A549 (cell line): Measurements from ENCODE around the gene PSMD2. TPM values are rescaled to one million over a fixed set of nuclear protein-coding genes. Genes with fewer than 3 reads are reported as not detected.

Experiments used
- ATAC-seq, 2 experiments: fragments of 200-7000 bp in 1 of 2; fragments of >200 bp in 1 of 2; cut with Nextera tagmentation in 1 of 2; cut with Tn5 transposase in 1 of 2; 3 replicates each; pipeline versions ENCODE4 v1.8.0 to v1.9.1; 2018 to 2020; ENCODE audit warnings: mild to moderate bottlenecking in 1 of 2, moderate library complexity in 1 of 2
- CTCF ChIA-PET: fragments of 300-600 bp; sonication (Branson Sonifier 250); formaldehyde crosslinking; extraction: SDS; loops from one replicate; lab custom pipeline; 2021; ENCODE audit warnings: antibody characterized with exemption, inconsistent platforms; lab: Yijun Ruan, JAX
- POLR2A ChIA-PET: fragments of 350-600 bp; formaldehyde crosslinking; extraction: SDS; loops from one replicate; lab custom pipeline; 2021; ENCODE audit warnings: antibody characterized with exemption, inconsistent platforms; lab: Yijun Ruan, JAX
- DNase-seq, 2 experiments: peaks; one replicate each; pipeline versions ENCODE4 v3.0.0 to v3.0.0-alpha.2; 2011 to 2016; ENCODE audit warnings: low read depth in 1 of 2, low spot score in 1 of 2
- FAIRE-seq: peaks from 2 replicates; lab custom pipeline; 2011; peaks lifted over from hg19 to GRCh38; lab: Jason Lieb, UNC
- H3K27ac ChIP-seq, 2 experiments: fragments of >200 bp; sonication (Bioruptor Twin); formaldehyde crosslinking; 3 replicates each; pipeline ENCODE4 v1.5.1; 2016 to 2017
- H3K4me1 ChIP-seq: fragments of >200 bp; sonication (Bioruptor Twin); formaldehyde crosslinking; 3 replicates; pipeline ENCODE4 v1.6.1; 2016
- H3K4me2 ChIP-seq: fragments of >200 bp; sonication (Bioruptor Twin); formaldehyde crosslinking; 3 replicates; pipeline ENCODE4 v1.6.1; 2016
- H3K4me3 ChIP-seq: fragments of >200 bp; sonication (Bioruptor Twin); formaldehyde crosslinking; 3 replicates; pipeline ENCODE4 v1.5.1; 2016
- H3K9me3 ChIP-seq: fragments of >200 bp; sonication (Bioruptor Twin); formaldehyde crosslinking; 3 replicates; pipeline ENCODE4 v1.6.1; 2016
- CBX2 ChIP-seq: fragments of 200-600 bp; sonication (generic); IDR thresholded peaks from 2 replicates; pipeline ENCODE4 v1.6.1; 2016; ENCODE audit warnings: low read depth, mild to moderate bottlenecking, borderline replicate concordance
- CEBPB ChIP-seq, 2 experiments: fragments of >200 bp in 1 of 2; sonication (Bioruptor Twin) in 1 of 2; formaldehyde crosslinking in 1 of 2; IDR thresholded peaks; 2 replicates each; pipeline ENCODE4 v1.6.1; 2012 to 2016
- CHD2 ChIP-seq: fragments of 150-350 bp; IDR thresholded peaks from 2 replicates; pipeline ENCODE4 v1.6.1; 2014; ENCODE audit warnings: low read length; ENCODE audit not compliant: partially characterized antibody
- FOSB ChIP-seq: fragments of 250-450 bp; sonication (Bioruptor Pico); IDR thresholded peaks from 2 replicates; pipeline ENCODE4 v1.5.0; 2020; ENCODE audit warnings: mild to moderate bottlenecking, moderate library complexity
- FOXS1 ChIP-seq: fragments of 250-450 bp; sonication (Bioruptor Pico); IDR thresholded peaks from 2 replicates; pipeline ENCODE4 v1.5.0; 2020; ENCODE audit warnings: mild to moderate bottlenecking, moderate library complexity
- GATA3 ChIP-seq: IDR thresholded peaks from 2 replicates; pipeline ENCODE4 v1.6.1; 2012; ENCODE audit warnings: borderline replicate concordance
- HDAC2 ChIP-seq: fragments of 200-600 bp; sonication (generic); IDR thresholded peaks from 2 replicates; pipeline ENCODE4 v1.6.1; 2016
- HOXA7 ChIP-seq: fragments of 250-450 bp; sonication (Bioruptor Pico); IDR thresholded peaks from 2 replicates; pipeline ENCODE4 v1.5.0; 2020; ENCODE audit warnings: mild to moderate bottlenecking, moderate library complexity
- JUN ChIP-seq, 2 experiments: fragments of >200 bp; sonication (Bioruptor Twin); formaldehyde crosslinking; IDR thresholded peaks; 2 replicates in 1 of 2; 3 replicates in 1 of 2; pipeline ENCODE4 v1.6.1; 2016 to 2017
- MAZ ChIP-seq: fragments of 150-350 bp; IDR thresholded peaks from 2 replicates; pipeline ENCODE4 v1.6.1; 2014; ENCODE audit warnings: antibody characterized with exemption, low read depth, low read length, borderline replicate concordance
- NR3C1 ChIP-seq: fragments of >200 bp; sonication (Bioruptor Twin); formaldehyde crosslinking; IDR thresholded peaks from 3 replicates; pipeline ENCODE4 v1.6.1; 2017
- RFX5 ChIP-seq: fragments of 450-650 bp; IDR thresholded peaks from 2 replicates; pipeline ENCODE4 v1.7.1; 2014; ENCODE audit warnings: antibody characterized with exemption, mild to moderate bottlenecking, moderate library complexity
- SMC3 ChIP-seq: fragments of >200 bp; sonication (Bioruptor Twin); formaldehyde crosslinking; IDR thresholded peaks from 3 replicates; pipeline ENCODE4 v1.6.1; 2018; ENCODE audit warnings: inconsistent platforms
- TFCP2L1 ChIP-seq: fragments of 250-450 bp; sonication (Bioruptor Pico); IDR thresholded peaks from 2 replicates; pipeline ENCODE4 v1.5.0; 2021; ENCODE audit warnings: mild to moderate bottlenecking
- WGBS: methylation state at CpG from one replicate; pipeline ENCODE4 v1.1.6; 2017; ENCODE audit errors: missing lambda C conversion rate; 5-methylcytosine and 5-hydroxymethylcytosine counted together
- polyA plus RNA-seq, 4 experiments: library from polyadenylated mRNA; depleted of rRNA in 3 of 4; stranded (reverse); fragments of >200 nt; fragmentation: RNase III in 1 of 4; extraction: RNeasy Plus Mini Kit Qiagen cat#74134 plus additional on column Dnase treatment in 1 of 4; gene quantifications; 2 replicates in 3 of 4; 3 replicates in 1 of 4; pipeline ENCODE4 v1.2.3, GENCODE V29; 2011 to 2017
- TF ChIP-seq, protein P1 (sequence below): IDR thresholded peaks from 2 replicates; pipeline ENCODE4 v1.6.1; 2012; ENCODE audit warnings: low read depth, borderline replicate concordance
- TF ChIP-seq, protein P2 (sequence below): fragments of >200 bp; sonication (Bioruptor Twin); formaldehyde crosslinking; IDR thresholded peaks from 3 replicates; pipeline ENCODE4 v1.5.1; 2016
- TF ChIP-seq, protein P3 (sequence below): fragments of 200-600 bp; sonication (generic); IDR thresholded peaks from 2 replicates; pipeline ENCODE4 v1.6.1; 2016; ENCODE audit warnings: antibody characterized with exemption, mild to moderate bottlenecking, moderate library complexity
- TF ChIP-seq, protein P4 (sequence below): fragments of 250-450 bp; sonication (Bioruptor Pico); IDR thresholded peaks from 2 replicates; pipeline ENCODE4 v1.5.0; 2020; ENCODE audit warnings: low read depth, mild to moderate bottlenecking, moderate library complexity
- TF ChIP-seq, protein P5 (sequence below): fragments of 250-450 bp; sonication (Bioruptor Pico); IDR thresholded peaks from 2 replicates; pipeline ENCODE4 v1.5.0; 2021; ENCODE audit warnings: mild to moderate bottlenecking, moderate library complexity, borderline replicate concordance

PSMD2 gene
- polyA plus RNA-seq, 2 of the 4 experiments (the other 2 are of a cell fraction), result 267 to 541 TPM

DNA sequence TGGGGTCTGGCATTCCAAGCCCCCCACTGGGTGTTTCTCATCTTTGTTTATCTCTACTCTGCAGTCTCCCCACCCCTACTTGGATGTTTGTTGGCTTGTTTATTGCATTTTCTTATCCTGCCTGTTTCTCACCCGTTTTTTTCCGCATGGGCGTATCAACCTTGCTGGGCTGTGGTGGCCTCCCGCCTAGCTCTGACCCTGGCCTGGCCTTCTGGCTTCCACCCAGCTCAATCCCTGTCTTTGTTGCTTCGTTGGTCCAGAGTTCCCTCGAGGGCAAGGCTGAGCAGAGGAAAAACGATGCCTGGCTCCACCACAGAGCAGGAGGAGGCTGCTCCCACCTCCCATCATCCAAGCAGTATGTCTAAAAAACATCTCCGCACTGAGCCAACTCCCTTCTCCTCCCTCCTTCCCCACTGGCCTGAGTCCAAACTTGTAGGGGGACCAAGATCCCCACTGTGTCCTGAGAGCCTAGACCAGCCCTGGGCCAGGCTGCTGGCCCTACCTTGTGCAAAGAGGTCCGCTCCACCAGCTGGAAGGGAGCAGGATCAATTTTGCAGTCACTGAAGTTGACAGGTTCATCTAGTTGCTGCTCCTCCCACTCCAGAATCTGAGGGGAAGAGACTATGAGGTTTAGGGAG, 52.6 kb downstream of the PSMD2 start (continued):
- TF ChIP-seq, protein P1, sequence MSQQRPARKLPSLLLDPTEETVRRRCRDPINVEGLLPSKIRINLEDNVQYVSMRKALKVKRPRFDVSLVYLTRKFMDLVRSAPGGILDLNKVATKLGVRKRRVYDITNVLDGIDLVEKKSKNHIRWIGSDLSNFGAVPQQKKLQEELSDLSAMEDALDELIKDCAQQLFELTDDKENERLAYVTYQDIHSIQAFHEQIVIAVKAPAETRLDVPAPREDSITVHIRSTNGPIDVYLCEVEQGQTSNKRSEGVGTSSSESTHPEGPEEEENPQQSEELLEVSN, result no peak
- TF ChIP-seq, protein P2, sequence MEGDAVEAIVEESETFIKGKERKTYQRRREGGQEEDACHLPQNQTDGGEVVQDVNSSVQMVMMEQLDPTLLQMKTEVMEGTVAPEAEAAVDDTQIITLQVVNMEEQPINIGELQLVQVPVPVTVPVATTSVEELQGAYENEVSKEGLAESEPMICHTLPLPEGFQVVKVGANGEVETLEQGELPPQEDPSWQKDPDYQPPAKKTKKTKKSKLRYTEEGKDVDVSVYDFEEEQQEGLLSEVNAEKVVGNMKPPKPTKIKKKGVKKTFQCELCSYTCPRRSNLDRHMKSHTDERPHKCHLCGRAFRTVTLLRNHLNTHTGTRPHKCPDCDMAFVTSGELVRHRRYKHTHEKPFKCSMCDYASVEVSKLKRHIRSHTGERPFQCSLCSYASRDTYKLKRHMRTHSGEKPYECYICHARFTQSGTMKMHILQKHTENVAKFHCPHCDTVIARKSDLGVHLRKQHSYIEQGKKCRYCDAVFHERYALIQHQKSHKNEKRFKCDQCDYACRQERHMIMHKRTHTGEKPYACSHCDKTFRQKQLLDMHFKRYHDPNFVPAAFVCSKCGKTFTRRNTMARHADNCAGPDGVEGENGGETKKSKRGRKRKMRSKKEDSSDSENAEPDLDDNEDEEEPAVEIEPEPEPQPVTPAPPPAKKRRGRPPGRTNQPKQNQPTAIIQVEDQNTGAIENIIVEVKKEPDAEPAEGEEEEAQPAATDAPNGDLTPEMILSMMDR, result no peak
- no peak for TF ChIP-seq SMC3

DNA sequence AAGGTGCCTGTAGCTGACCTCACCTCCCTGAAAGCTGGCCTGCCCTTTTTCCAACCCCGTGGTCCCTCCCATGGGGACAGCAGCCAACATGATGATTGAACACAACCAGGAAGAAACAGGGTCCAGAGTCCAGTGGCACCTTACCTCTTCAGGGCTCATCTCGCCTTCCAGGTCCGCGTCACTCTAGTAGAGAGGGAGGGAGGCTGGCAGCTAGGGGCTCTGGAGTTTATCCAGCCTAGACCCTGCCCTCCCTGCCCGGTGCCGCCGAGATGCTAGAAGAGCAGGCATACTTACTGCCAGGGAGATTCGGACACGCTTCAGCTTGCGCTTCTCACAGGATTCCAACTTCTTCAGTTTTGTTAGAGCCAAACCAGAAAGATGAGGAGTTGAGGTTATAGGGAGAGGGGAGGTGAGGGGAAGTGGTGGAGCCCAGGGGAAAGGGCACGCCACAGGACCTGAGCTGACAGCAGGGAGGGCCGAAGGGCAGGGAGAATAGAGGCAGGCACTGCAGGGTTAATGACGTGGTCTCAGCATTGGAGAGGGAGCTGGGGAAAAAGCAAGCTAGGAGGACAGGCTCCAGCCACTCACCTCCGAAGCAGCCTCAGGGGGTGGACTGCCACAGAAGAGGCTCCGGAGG, 53.2 kb downstream of the PSMD2 start:
- DNase-seq (no peak), ATAC-seq (no peak), FAIRE-seq (no peak)
- Histone ChIP-seq H3K27ac (no peak overlapping the region), H3K4me3 (no peak overlapping the region), H3K4me2 (no peak overlapping the region), H3K9me3 (no peaks in the 10 kb centered on the region), H3K4me1 (no peaks in the 10 kb centered on the region)
- TF ChIP-seq CHD2, result no peak
- no peak for TF ChIP-seq MAZ
- TF ChIP-seq FOSB (CRISPR knock-in tag), result no peak
- no peak for TF ChIP-seq NR3C1
- no peak for TF ChIP-seq TFCP2L1 (CRISPR knock-in tag)
- TF ChIP-seq, protein P3, sequence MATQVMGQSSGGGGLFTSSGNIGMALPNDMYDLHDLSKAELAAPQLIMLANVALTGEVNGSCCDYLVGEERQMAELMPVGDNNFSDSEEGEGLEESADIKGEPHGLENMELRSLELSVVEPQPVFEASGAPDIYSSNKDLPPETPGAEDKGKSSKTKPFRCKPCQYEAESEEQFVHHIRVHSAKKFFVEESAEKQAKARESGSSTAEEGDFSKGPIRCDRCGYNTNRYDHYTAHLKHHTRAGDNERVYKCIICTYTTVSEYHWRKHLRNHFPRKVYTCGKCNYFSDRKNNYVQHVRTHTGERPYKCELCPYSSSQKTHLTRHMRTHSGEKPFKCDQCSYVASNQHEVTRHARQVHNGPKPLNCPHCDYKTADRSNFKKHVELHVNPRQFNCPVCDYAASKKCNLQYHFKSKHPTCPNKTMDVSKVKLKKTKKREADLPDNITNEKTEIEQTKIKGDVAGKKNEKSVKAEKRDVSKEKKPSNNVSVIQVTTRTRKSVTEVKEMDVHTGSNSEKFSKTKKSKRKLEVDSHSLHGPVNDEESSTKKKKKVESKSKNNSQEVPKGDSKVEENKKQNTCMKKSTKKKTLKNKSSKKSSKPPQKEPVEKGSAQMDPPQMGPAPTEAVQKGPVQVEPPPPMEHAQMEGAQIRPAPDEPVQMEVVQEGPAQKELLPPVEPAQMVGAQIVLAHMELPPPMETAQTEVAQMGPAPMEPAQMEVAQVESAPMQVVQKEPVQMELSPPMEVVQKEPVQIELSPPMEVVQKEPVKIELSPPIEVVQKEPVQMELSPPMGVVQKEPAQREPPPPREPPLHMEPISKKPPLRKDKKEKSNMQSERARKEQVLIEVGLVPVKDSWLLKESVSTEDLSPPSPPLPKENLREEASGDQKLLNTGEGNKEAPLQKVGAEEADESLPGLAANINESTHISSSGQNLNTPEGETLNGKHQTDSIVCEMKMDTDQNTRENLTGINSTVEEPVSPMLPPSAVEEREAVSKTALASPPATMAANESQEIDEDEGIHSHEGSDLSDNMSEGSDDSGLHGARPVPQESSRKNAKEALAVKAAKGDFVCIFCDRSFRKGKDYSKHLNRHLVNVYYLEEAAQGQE, result no peak
- no peak for TF ChIP-seq CEBPB (IDR thresholded peaks at IDR 0.05)
- TF ChIP-seq, protein P2, result no peak
- TF ChIP-seq HDAC2, result no peak
- TF ChIP-seq, protein P4, sequence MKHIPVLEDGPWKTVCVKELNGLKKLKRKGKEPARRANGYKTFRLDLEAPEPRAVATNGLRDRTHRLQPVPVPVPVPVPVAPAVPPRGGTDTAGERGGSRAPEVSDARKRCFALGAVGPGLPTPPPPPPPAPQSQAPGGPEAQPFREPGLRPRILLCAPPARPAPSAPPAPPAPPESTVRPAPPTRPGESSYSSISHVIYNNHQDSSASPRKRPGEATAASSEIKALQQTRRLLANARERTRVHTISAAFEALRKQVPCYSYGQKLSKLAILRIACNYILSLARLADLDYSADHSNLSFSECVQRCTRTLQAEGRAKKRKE (CRISPR knock-in tag), result no peak
- TF ChIP-seq CBX2, result no peak
- TF ChIP-seq JUN (IDR thresholded peaks at IDR 0.05), result no peak
- TF ChIP-seq GATA3, result no peak
- no peak for TF ChIP-seq RFX5
- TF ChIP-seq, protein P5, sequence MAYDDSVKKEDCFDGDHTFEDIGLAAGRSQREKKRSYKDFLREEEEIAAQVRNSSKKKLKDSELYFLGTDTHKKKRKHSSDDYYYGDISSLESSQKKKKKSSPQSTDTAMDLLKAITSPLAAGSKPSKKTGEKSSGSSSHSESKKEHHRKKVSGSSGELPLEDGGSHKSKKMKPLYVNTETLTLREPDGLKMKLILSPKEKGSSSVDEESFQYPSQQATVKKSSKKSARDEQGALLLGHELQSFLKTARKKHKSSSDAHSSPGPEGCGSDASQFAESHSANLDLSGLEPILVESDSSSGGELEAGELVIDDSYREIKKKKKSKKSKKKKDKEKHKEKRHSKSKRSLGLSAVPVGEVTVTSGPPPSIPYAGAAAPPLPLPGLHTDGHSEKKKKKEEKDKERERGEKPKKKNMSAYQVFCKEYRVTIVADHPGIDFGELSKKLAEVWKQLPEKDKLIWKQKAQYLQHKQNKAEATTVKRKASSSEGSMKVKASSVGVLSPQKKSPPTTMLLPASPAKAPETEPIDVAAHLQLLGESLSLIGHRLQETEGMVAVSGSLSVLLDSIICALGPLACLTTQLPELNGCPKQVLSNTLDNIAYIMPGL, result no peak
- TF ChIP-seq FOXS1, result no peak
- no peak for TF ChIP-seq HOXA7 (CRISPR knock-in tag)
- CTCF ChIA-PET, result interaction anchor here (1.2 to 3.6 kb wide), 4 partner anchors 7 to 23 kb away, joined by 3 to 23 read pairs (median 4); partner anchors contain the start of genes CLCN2 and POLR2H
- WGBS, result 89% methylated on average over 14 of the region's 15 CpGs
- POLR2A ChIA-PET, result no interaction called here
